Mesendoderm (in vitro differentiated cells): Measurements from ENCODE around the gene KDM5C.

ENCODE experiments used
- DNase-seq: peaks from one replicate; pipeline ENCODE4 v3.0.0; 2013
- H2AK5ac ChIP-seq: 2 replicates; pipeline ENCODE4 v1.6.1; 2013; ENCODE audit warnings: low read length, inconsistent platforms
- H2BK120ac ChIP-seq: 2 replicates; pipeline ENCODE4 v1.6.1; 2013; ENCODE audit warnings: low read depth, mild to moderate bottlenecking, low read length, moderate library complexity, mixed read lengths
- H2BK15ac ChIP-seq: replicated peaks from 2 replicates; pipeline ENCODE4 v1.6.1; 2013; ENCODE audit warnings: low read depth, mild to moderate bottlenecking, moderate library complexity
- H2BK5ac ChIP-seq: 2 replicates; pipeline ENCODE4 v1.6.1; 2013; ENCODE audit warnings: low read length, inconsistent platforms
- H3K18ac ChIP-seq: 2 replicates; pipeline ENCODE4 v1.6.1; 2013; ENCODE audit warnings: mild to moderate bottlenecking, low read length, mixed read lengths
- H3K23ac ChIP-seq: one replicate; pipeline ENCODE4 v1.6.1; 2013; ENCODE audit warnings: low read length
- H3K27ac ChIP-seq: 2 replicates; pipeline ENCODE4 v1.5.1; 2013; ENCODE audit warnings: low read depth, mild to moderate bottlenecking, inconsistent platforms, low read length, moderate library complexity
- H3K27me3 ChIP-seq: 2 replicates; pipeline ENCODE4 v1.6.1; 2013; ENCODE audit warnings: low read length, control low read depth, mild to moderate bottlenecking, inconsistent platforms; ENCODE audit not compliant: insufficient read depth, poor library complexity
- H3K36me3 ChIP-seq: 2 replicates; pipeline ENCODE4 v1.6.1; 2013; ENCODE audit warnings: low read length, inconsistent platforms; ENCODE audit not compliant: control insufficient read depth, insufficient read depth
- H3K4ac ChIP-seq: one replicate; pipeline ENCODE4 v1.6.1; 2013; ENCODE audit warnings: low read depth, mild to moderate bottlenecking, low read length, moderate library complexity
- H3K4me1 ChIP-seq: 2 replicates; pipeline ENCODE4 v1.6.1; 2013; ENCODE audit warnings: low read depth, low read length, inconsistent platforms; ENCODE audit not compliant: control insufficient read depth
- H3K4me2 ChIP-seq: 2 replicates; pipeline ENCODE4 v1.6.1; 2013; ENCODE audit warnings: low read length
- H3K4me3 ChIP-seq: 2 replicates; pipeline ENCODE4 v1.5.1; 2013; ENCODE audit warnings: mild to moderate bottlenecking, low read length
- H3K56ac ChIP-seq: one replicate; pipeline ENCODE4 v1.6.1; 2013; ENCODE audit warnings: low read length
- H3K79me1 ChIP-seq: 2 replicates; pipeline ENCODE4 v1.6.1; 2013; ENCODE audit warnings: low read length, inconsistent platforms
- H3K79me2 ChIP-seq: 2 replicates; pipeline ENCODE4 v1.6.1; 2013; ENCODE audit warnings: mild to moderate bottlenecking, low read length; ENCODE audit not compliant: control insufficient read depth, insufficient read depth
- H3K9ac ChIP-seq: 2 replicates; pipeline ENCODE4 v1.6.1; 2013; ENCODE audit warnings: low read length, inconsistent platforms
- H4K5ac ChIP-seq: one replicate; pipeline ENCODE4 v1.6.1; 2013; ENCODE audit warnings: low read length
- H4K8ac ChIP-seq: one replicate; pipeline ENCODE4 v1.6.1; 2013; ENCODE audit warnings: low read depth, mild to moderate bottlenecking, control low read depth, low read length, moderate library complexity
- WGBS: extraction: QIAGEN DNeasy Blood & Tissue Kit; methylation state at CpG from one replicate; pipeline ENCODE4 v1.1.7; 2013; ENCODE audit warnings: low lambda C conversion rate, missing lambda C conversion rate; ENCODE audit not compliant: insufficient coverage; ENCODE audit errors: extremely low coverage; 5-methylcytosine and 5-hydroxymethylcytosine counted together

KDM5C gene

DNA sequence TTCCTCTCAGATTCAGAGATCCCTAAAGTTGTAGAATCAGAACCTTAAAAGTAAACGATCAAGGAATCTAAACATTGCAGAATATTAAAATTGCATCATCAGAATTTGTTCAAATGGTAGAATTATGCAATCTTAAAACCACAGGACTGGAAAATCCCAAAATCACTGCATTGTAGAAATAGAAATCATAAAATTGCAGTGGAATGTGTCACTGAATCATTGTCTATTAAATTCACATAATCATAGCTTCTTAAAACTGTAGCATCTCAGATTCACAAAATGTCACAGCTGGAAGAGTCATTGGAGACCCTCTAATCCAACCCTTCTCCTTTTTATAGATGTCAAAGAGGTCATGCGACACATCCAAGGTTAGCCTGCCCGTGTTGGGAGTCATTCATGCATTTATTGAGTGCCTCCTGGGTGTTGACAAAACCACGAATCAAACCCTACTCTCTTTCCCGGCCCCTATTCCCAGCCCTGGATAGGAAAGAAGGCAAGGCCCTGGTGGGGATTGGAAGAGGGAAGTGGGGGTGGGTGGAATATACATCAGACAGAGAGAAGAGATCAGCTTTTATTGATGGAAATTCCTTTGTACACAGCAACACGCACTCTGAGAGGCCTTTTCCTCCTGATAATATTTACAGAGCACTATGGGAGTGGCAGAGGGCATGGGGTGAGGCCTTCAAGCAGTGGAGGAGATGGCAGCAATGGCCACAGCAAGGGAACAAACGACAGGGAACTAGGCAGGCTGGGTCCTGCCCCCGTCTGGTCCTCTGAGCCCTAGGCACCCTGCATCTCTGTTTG is 41.0 kb upstream of the KDM5C start:
- Histone ChIP-seq H3K36me3 (no peaks in the 10 kb centered on the region), H3K4me1 (no peaks in the 10 kb centered on the region), H3K18ac (no peak overlapping the region), H2AK5ac (no peak overlapping the region), H3K27me3 (no peaks in the 10 kb centered on the region), H3K79me1 (no peaks in the 10 kb centered on the region), H3K4ac (no peak overlapping the region), H2BK120ac (no peak overlapping the region), H3K23ac (no peak overlapping the region), H2BK5ac (no peak overlapping the region), H4K8ac (no peak overlapping the region), H3K4me3 (no peak overlapping the region), H3K56ac (no peak overlapping the region), H3K4me2 (no peak overlapping the region), H3K79me2 (no peaks in the 10 kb centered on the region), H2BK15ac (no peak overlapping the region), H3K9ac (no peak overlapping the region), H3K27ac (no peak overlapping the region), H4K5ac (no peak overlapping the region)
- WGBS: no CpG with 5 or more reads among the region's 8 CpGs
- no peak for DNase-seq

GRCh38 chrX:53263597-53264094 is 38.6 kb upstream of the KDM5C start:
- no peak overlapping the region for H3K4me2 ChIP-seq
- no peak overlapping the region for H3K9ac ChIP-seq
- H3K4me1 ChIP-seq: no peaks in the 10 kb centered on the region
- H3K56ac ChIP-seq: no peak overlapping the region
- H2BK120ac ChIP-seq: no peak overlapping the region
- no peak overlapping the region for H2BK5ac ChIP-seq
- H2AK5ac ChIP-seq: no peak overlapping the region
- no peak overlapping the region for H2BK15ac ChIP-seq
- no peak overlapping the region for H3K18ac ChIP-seq
- H3K79me1 ChIP-seq: no peaks in the 10 kb centered on the region
- H3K79me2 ChIP-seq: no peaks in the 10 kb centered on the region
- H3K23ac ChIP-seq: no peak overlapping the region
- WGBS: no CpG with 5 or more reads among the region's 11 CpGs
- H4K8ac ChIP-seq: no peak overlapping the region
- H3K27me3 ChIP-seq: no peaks in the 10 kb centered on the region
- no peaks in the 10 kb centered on the region for H3K36me3 ChIP-seq
- H4K5ac ChIP-seq: no peak overlapping the region
- peak; percentile 55 for DNase-seq
- no peak overlapping the region for H3K27ac ChIP-seq
- no peak overlapping the region for H3K4ac ChIP-seq
- H3K4me3 ChIP-seq: no peak overlapping the region

DNA sequence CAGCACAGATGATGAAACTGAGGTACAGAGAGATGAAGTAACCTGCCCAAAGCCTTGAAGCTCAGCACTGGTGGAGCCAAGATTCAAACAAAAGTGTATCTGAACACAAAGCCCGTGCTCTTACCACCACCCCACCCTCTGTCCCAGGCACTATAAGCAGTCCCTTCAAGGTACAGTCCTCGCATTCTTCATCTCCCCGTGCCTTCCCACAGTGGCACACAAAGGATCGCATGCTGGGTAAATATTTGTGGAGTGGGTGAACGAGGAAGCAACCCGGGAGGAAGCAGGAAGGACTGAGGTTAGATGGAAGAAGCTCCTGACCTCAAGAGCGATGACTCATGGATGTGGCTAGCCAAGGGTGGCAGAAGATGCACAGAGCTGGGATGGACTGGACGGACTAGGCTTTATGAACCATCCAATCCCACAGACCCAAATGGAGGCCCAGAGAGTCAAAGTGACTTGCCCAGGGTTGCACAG is 37.9 kb upstream of the KDM5C start:
- H3K4me2 ChIP-seq: no peak overlapping the region
- H3K79me1 ChIP-seq: no peaks in the 10 kb centered on the region
- no peak overlapping the region for H3K9ac ChIP-seq
- WGBS: no CpG with 5 or more reads among the region's 8 CpGs
- H2BK120ac ChIP-seq: no peak overlapping the region
- no peak overlapping the region for H2AK5ac ChIP-seq
- no peaks in the 10 kb centered on the region for H3K27me3 ChIP-seq
- DNase-seq: no peak
- no peak overlapping the region for H3K18ac ChIP-seq
- H3K4me1 ChIP-seq: no peaks in the 10 kb centered on the region
- H3K23ac ChIP-seq: no peak overlapping the region
- no peak overlapping the region for H2BK15ac ChIP-seq
- H3K79me2 ChIP-seq: no peaks in the 10 kb centered on the region
- H4K5ac ChIP-seq: no peak overlapping the region
- no peak overlapping the region for H3K56ac ChIP-seq
- H3K4me3 ChIP-seq: no peak overlapping the region
- no peak overlapping the region for H3K4ac ChIP-seq
- no peak overlapping the region for H3K27ac ChIP-seq
- no peaks in the 10 kb centered on the region for H3K36me3 ChIP-seq
- H4K8ac ChIP-seq: no peak overlapping the region
- no peak overlapping the region for H2BK5ac ChIP-seq

DNA sequence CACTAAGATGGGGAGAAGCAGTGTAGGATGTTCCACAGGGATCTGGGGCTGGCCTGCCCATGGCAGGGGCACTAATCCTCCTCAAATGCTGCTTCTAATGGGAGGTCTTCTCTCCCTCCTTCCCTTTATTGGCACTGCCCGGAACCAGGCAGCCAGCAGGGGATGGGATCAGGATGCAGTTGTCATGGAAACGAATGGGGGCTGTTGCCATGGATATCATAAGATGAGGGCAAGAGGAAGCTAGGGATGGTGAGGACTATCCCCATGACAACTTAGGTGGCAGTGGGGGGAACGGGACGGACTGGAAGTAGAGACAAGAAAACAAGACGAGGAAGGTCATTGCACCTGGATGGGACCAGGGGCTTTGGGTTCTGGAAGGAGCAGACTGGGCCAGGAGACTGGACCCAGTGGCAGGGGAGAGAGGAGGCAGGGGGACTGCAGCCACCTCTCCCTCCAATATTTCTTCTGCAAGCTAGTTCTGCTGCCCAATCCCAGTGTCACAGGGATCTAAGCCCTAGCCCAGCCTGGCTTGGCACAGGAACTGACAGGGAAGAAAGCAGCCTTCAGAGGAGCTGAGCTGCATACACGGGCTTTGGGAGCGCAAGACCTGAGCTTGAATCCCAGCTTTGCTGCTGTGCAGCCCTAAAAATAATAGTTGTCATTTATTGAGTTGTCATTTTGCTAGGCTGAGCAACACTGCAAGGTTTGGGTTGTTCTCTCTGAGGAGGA is 37.3 kb upstream of the KDM5C start:
- Histone ChIP-seq H3K9ac (no peak overlapping the region), H3K56ac (no peak overlapping the region), H3K36me3 (no peaks in the 10 kb centered on the region), H3K79me2 (no peaks in the 10 kb centered on the region), H2BK5ac (no peak overlapping the region), H3K4ac (no peak overlapping the region), H2AK5ac (no peak overlapping the region), H3K27ac (no peak overlapping the region), H3K4me1 (no peaks in the 10 kb centered on the region), H2BK120ac (no peak overlapping the region), H4K5ac (no peak overlapping the region), H3K27me3 (no peaks in the 10 kb centered on the region), H2BK15ac (no peak overlapping the region), H3K23ac (no peak overlapping the region), H3K18ac (no peak overlapping the region), H4K8ac (no peak overlapping the region), H3K4me3 (no peak overlapping the region), H3K4me2 (no peak overlapping the region), H3K79me1 (no peaks in the 10 kb centered on the region)
- WGBS: no CpG with 5 or more reads among the region's 7 CpGs
- DNase-seq: no peak

DNA sequence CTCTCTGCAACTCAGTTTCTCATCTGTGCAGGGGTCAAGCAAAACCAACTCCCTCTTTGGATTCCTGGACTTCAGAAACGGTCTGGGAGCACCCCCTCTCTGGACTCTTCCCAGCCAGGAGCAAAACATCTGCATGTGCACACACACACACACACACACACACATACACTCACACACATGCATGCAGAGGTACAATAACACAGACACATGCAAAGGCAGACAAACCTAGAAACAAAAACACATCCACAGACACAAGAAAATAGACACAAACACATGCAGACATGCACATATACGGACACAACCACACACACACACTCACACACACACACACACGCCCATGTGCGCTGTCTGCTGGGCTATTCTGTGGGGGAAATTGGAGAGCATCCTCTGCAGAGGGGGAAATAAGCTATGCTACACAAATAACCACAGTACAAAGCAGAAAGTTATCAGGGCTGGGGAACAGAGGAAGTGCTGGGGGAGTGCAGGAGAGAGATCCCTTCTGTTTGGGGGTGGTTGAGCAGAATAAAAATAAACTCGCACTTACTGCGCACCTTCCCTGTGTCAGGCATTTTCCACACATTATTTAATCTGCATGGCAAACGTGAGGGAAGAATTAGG is 36.5 kb upstream of the KDM5C start:
- H3K23ac ChIP-seq: no peak overlapping the region
- H3K4me2 ChIP-seq: no peak overlapping the region
- H2AK5ac ChIP-seq: no peak overlapping the region
- H3K79me2 ChIP-seq: no peaks in the 10 kb centered on the region
- WGBS: no CpG with 5 or more reads among the region's 7 CpGs
- no peak overlapping the region for H3K9ac ChIP-seq
- no peak overlapping the region for H3K4ac ChIP-seq
- no peak overlapping the region for H4K8ac ChIP-seq
- no peak overlapping the region for H4K5ac ChIP-seq
- no peak overlapping the region for H3K4me3 ChIP-seq
- H3K79me1 ChIP-seq: no peaks in the 10 kb centered on the region
- no peak overlapping the region for H3K27ac ChIP-seq
- no peaks in the 10 kb centered on the region for H3K36me3 ChIP-seq
- H3K56ac ChIP-seq: no peak overlapping the region
- no peaks in the 10 kb centered on the region for H3K4me1 ChIP-seq
- no peak overlapping the region for H2BK5ac ChIP-seq
- no peak overlapping the region for H2BK15ac ChIP-seq
- no peak overlapping the region for H2BK120ac ChIP-seq
- DNase-seq: no peak
- no peak overlapping the region for H3K18ac ChIP-seq
- no peaks in the 10 kb centered on the region for H3K27me3 ChIP-seq
